Left forelimb (tissue), 1 donor: Measurements from ENCODE around the gene HRK.

Experiments
- DNase-seq: peaks from one replicate; pipeline ENCODE4 v3.0.0-alpha.2; 2018; ENCODE audit warnings: low spot score

The HRK gene

DNA sequence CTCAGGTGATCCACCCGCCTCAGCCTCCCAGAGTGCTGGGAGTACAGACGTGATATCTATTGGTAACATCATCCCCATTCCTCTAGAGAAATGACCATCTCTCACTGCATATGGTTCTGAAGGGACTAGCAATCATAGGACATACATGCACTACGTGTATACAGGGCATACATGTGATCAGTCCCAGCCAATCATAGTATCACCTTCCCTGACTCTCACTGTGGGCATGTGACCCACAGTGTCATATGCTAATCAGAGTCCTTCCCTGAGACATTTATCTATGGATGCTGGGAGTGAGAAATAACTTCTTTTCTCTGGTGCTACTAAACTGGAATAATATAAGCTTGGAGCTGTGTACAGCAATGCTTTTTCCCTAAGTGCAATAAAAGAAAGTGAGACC lies 17.4 kb upstream of the HRK start:
- no peak for DNase-seq

DNA sequence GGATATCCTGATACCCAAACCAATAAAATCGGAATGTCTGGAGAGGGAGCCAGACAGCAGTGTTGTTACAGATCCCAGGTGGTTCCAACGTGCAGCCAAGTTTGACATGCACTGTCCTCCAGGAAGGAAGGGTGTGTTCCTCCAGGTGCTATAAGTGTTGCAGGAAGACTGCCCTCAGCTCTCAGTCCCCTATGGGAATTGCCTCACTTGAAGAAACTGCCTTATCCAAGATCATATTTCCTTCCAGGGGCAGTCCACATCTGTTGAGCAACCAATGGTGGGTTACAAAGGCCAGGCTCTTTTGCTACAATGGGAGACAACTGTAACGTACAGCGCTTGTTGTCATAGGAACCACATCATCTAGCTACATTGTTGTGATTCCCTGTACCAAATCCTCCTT lies 16.2 kb upstream of the HRK start:
- DNase-seq = no peak

DNA sequence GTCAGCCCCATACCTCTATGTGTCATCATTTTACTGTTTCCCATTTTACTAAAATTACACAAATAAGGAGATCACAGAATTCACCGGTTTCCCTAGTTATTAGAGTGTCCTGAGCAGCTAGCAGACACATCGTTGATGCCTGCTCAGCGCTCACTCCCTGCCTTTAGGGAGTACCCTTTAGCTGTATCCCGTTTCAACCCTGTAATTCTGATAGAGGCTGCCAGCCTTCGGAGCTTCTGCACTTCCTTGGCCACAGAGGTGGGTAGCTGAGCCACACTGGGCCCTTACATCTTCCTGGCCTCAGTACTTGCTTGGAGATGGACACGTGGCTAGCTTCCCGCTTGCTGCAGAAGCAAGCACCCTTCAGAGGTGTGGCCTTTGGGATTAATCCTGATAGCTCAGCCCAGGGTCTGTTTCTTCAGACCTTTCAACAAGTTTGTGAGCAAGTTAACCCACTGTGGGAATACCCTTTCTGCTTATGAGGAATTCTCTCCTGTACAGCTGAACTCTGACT lies 15.2 kb upstream of the HRK start:
- no peak for DNase-seq

DNA sequence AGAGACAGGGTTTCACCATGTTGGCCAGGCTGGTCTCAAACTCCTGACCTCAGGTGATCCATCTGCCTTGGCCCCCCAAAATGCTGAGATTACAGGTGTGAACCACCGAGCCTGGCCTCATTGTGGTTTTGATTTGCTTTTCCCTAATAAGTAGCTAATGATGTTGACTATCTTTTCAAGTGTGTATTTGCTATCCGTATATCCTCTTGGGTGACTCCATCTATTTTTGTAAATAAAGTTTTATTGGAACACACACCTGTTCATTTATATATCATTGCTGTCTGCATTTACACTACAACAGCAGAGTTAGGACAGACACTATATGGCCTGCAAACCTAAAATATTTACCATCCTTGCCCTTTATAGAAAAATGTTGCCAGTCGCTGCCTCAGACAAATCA lies 13.7 kb upstream of the HRK start:
- DNase-seq = no peak

DNA sequence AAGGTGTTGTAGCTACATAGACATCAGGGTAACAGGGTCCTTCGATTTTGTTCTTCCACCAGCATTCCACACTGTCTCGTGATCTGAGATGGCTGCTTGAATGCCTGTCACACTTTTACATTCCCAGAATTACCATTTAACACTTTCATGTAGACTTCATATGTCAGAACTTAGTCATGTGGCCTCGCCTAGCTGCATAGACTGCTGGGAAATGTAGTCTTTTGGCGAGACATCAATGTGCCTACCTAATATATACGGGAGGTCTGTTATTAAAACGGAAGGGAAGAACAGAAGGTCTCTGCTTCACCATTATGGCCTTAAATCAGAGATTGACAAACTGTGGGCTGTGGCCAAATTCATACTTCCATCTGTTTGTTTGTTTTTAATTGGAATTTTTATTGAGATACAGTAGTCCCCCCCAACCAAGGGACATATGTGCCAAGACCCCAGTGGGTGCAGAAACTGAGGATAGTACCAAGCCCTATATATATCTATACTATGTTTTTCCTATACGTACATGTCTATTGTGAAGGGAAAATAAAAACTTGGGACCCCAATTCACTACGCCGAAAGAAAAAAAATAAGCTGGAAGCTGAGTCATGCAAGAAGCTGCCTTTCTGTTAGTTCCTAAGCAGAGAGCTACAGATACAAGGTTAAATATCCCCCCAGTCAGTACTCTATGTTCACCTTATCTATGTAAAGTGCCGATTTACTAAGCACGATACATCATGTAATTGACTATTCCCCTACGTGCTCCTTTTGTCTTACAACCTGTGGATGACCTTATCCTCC lies 11.3 kb upstream of the HRK start:
- DNase-seq = no peak

DNA sequence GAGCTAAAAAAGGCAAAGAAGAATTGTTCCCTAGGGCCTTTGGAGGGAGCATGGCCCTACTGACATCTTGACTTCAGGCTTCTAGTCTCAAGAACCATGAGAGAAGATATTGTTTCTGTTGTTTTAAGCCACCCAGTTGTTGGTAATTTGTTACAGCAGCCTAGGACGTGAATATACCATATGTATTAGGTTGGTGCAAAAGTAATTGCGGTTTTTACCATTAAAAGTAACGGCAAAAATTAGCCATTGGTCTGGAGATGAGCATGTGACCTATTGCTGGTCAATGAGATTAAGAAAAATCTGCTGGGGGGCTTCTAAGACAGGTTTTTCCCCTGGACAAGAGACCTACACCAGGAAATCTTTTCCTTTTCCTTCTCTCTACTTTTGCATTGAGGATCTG lies 9.8 kb upstream of the HRK start:
- DNase-seq = no peak

DNA sequence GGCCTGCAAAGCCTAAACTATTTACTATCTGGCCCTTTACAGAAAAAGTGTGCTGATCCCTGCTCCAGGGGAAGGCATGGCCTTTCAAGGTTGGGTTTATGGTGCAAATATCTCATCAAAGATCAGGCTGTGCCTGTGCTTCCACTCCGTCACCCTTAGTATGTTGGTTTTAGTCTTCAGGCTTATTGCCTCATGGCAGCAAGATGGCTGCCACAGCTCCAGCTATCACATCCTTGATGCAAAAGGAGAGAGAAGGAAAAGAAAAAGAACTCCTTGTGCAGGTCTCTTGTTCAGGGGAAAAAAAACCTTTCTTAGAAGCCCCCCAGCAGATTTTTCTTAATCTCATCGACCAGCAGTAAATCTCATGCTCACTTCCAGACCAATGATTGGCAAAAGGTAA lies 9.1 kb upstream of the HRK start:
- no peak for DNase-seq

DNA sequence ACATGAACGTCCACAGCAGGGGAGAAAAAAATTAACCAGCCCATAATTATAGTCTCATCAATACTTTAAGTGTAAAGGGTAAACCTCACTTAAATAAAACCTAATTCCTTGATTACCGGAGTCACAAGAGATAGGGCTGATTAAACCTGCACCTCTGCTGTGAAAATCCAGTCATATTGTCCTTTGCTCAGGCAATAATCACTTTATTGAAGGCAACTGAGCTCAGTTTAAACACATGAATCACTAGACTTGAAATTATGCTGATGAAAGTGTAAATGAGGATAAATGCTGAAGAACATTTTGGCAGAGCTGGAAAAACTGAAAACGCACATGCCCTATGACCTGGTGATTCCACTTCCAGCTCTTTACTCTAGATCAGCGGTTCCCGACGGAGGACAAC lies 6.7 kb upstream of the HRK start:
- DNase-seq = no peak

DNA sequence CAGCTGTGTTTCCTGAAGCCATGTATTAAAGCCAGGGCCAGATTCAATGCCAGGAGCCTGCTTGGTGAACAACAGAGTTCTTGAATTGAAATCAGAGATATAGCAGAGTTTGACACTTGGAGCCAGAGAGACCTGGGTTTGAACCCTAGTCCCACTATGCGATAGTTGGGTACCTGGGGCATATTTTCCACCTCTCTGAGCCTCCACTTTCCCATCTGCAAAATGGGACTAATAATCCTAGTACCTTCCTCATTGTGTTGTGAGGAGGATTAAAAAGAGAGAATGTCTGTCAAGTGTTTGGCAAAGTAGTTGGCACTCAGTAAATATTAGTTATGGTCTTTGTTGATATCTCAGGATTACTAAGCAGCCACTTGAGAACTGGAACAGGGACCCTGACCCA lies 6.0 kb upstream of the HRK start:
- DNase-seq = no peak

DNA sequence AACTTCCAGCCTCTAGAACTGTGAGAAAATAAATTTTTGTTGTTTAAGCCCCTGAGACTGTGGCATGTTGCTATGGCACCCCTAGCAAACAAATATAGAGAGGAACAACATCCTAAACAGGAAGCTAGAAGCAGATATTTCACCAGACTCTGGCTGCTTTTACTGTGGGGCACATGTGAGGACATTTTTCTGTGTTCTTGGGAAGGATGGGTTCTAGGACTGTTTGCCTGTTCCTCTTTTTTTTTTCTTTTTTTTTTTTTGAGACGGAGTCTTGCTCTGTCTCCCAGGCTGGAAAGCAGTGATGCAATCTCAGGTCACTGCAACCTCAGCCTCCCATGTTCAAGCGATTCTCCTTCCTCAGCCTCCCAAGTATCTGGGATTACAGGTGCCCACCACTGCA lies 4.2 kb upstream of the HRK start:
- DNase-seq = no peak

DNA sequence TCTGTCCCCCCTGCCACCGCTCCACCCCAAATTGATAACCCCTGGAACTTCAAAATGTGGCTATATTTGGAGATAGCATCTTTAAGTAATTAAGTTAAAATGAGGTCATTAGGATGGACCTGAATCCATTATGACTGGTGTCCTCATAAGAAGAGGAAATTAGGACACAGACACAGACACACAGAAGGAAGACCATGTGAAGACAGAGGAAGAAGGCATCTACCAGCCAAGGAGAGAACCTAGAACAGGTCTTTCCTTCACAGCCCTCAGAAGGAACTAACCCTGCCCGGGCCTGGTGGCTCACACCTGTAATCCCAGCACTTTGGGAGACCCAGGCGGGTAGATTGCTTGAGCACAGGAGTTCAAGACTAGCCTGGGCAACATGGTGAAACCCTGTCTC lies 3.6 kb upstream of the HRK start:
- no peak for DNase-seq

DNA sequence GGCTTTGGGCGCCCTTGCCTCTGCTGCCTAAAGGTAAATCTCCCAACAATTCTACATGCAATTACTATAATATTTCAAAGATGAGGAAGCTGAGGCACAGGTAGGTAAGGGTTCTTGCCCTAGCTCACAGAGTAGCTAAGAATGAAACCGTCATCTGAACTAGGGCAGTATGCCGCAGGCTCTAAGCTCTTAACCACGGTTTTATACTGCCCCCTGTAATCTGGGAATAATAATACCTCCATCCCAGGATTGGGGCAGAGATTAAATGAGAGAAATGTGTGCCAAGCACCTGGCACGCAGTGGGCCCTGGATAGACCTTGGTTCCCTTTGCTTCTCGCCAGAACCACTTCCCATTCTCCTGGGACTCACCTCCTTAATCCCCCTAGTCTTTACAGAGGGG lies 1.5 kb upstream of the HRK start:
- DNase-seq = no peak

DNA sequence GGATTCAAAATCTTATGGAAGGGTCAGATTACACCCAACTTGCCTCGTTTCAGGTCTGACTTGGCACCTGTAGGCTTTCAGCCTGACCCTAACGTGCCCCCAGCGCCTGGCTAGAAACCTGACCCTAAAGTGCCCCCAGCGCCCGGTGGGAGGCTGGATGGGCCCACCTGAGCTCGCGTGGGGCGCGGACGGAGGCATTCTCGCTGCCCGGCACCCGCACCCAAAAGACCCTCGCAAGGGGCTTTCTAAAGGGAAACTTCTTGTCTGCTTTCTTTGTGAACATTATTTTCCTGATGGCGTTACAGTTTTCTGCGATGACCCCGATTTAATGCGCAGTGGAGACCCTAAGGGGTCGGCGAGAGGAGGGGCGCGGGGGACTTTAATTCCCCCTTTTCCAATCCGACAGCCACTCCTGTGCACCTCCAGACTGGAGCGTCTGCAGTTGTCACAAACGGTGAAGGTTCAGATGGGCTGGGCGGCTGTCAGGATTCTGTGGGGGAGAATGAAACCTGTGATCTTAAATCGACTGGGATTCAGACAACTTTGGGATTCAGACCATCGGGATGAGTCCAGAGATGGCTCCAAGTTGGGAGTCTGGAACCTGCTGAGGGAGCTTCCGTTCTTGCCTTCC lies 751 bp upstream of the HRK start:
- no peak for DNase-seq

DNA sequence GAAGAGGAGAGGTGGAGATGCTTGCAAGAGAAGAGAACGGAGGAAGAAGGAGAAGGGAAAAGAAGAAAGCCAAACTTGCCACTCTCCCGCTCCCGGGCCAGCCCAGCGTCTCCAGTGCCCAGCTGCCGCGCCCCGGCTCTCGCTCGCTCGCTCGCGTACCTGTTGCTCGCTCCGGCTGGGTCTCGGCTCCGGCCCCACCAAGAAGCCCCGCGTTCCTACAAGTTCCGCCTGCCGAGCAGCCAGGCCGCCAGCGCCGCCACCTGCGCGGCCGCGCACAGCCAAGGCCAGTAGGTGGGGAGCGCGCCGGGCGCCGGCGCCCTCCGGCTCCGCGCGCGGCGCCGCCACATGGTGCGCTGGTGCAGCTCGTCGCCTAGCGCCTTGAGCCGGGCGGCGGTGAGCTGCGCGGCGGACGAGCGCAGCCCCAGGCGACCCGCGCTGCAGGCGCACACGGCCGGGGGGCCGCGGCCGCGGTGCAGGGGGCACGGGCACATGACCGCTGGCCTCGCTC lies 370 bp downstream of the HRK start:
- no peak for DNase-seq

DNA sequence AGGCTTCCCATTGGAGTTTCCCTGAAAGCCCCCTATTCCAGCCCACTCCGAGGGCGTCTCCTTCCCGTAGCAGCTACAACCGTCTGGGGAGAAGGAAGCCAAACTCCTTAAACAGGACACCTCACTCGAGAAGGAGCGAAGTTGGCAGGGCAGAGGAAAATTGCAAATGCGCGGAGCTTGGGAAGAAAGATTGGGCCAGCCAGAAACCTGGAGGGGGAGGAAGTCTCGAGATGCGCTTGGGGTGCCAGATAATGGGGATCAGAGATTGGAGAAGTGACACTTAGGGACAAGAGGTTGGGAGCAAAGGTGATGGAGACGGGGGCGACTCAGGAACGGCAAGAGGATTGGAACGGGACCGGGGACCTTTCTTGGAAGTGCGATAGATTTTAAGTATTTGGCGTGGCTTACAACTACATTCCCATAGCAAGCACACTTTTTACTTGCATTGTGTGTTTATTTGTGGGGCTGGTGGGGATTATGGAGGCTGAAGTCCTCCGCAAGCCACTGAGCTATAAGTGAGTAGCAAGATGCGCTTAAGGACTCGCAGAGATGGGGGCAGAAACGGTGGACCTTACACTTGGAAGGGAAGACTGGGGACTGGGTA lies 926 bp downstream of the HRK start:
- no peak for DNase-seq

DNA sequence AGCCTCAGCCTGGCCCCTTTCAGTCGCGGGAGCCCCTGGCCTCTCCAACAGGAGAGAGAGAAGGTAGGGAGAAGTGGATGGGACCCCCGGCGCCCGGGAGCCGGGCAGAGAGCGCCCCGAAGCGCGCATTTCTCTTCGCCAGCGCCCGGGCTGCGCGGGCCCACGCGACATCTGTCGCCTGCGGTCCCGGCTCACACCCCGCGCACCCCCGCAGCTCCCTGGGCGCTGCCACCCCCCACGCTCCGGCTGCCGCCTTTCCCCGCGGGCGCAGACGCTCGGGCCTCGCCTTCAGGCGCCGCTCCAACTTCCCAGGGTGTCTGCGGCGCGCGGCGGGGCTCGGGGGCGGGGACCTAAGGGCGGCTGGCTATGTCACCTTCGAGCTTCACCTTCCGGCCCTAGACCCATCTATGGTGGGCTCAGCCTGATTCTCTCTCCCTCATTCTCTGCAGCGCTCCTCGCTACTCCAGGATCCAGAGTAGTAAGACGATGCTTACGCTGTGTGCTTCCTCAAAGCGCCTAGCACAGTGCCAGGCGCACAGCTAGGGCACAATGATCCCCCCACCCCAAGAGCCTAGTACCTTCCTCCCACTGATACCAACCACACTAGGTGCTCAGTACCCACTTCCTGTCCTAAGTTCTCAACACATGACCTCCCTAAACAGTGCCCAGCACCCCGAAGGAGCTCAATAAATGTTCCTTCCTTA lies 1.6 kb downstream of the HRK start:
- no peak for DNase-seq

DNA sequence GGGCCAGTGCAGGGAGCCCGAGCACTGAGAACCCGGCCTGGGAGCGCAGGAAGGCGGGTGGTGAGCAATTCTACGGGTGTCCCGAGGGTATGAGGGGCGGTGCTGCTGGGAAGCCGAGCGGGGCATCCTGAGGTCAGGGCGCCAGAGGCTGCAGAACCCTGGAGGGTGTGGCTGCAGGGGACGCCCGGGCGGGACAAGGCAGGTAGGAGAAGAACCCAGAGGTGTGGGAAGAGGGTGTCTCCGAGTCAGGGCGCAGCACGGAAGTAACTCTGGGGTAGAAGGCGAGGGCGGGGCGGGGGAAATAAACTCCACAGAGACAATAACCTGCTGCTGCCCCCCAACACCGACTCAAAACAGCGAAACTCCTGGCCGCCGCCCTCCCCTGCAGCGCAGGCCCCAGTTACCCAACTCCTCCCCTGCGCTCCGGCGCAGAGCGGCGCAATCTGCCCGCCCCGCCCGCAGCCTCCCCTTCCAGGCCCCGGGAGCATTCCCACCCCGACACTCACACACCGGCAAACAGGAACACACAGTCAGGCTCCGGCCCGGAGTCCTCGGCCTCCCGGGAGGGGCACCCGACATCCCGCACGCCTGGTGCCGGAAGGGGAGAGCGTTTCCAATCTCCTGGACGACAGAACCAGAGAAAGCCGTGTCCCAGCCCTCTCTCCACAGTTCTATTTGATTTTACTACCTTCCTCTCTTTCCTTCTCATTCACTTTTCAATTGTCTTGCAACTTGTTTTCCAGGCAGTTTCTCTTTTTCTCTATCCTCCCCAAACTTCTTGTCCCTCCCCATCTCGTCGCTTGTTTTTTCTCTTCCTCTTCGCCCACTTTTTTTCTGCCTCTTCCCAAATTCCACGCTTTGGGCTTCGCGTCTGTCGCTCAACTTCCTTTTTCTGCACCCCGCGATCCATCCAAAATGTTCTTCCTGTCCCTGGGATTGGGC lies 2.4 kb downstream of the HRK start:
- no peak for DNase-seq

DNA sequence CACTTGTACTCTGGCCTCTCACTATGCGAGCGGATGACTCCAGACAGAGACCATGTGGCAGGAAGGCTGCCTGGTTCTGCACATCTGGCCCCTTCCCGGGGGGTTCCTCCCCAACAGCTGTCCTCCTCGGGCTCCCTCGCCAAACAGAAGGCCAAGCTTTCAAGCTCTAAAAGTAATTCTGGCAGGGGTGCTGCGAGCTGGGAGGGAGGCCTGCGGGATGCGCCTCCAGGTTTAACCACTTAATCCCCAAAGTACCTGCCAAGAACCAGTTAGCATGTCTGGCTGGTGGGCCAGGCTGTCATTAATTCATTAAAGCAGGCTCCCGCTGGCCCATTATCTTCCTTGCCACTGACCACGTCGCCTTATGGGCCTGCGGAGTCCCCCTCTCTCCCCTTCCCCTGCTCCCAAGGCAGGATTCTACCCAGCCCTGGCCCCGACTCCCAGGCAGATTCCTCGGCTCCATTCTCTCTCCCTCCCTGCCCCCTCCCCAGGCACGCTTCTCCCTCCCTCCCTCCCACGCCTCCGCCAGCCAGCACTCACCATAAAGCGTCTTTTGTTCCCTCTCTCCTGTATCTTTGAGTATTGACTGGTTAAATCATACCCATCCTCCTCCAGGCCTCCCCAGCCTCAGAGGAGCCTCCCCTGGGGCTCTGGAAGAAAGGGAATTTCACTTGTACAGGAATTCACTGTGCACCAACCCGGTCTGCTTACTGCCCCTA lies 4.9 kb downstream of the HRK start:
- DNase-seq = peak; percentile 85

DNA sequence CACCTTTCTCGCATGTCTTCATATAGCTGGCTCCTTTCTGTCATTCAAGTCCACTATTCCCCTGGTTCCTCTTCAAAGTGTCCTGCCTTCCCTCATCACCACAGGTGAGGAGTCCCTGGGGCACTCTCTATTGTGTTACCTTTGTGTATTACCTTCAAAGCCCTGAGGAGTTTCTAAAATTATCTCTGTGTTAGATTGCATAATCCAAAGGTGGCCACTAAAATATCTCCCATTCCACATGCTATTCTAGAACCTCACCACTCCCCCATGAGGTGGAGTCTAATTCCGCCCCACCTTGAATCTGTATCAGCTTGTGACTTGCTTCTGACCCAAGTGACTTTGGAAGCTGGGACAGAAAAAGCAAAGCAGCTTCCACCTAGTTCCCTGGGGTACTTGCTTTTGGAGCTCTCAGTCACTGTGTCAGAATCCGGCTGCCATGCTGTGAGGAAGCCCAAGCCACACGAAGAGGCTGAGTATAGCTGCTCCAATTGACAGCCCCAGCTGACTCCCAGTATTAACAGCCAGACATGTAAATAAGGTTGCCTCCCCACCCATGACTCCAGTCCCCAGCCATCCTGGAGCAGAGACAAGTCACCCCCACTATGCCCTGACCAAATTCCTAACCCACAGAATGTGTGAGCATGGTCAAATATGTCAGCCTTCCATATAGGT lies 6.8 kb downstream of the HRK start:
- DNase-seq = no peak

DNA sequence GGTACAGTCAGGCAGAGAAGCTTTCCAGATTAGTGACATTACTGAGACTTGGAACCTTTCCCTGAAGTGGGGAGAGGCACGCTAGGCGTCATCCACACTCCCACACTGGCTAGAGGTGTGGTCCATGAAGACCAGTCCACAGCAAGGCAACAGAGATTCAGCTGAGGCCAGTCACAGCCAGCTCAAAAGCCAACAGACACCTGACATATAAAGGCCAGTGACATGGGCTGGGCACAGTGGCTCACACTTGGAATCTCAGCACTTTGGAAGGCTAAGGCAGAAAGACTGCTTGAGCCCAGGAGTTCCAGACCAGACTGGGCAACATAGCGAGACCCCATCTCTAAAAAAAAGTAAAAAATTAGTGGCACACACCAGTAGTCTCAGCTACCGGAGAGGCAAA lies 10.9 kb downstream of the HRK start:
- no peak for DNase-seq
